GM19025 (cell line): Measurements from ENCODE around the gene RCBTB2.
A peak's percentile ranks its signal among the peaks of the same experiment; 100 is the strongest.
"Not testable (repeated sequence)": the region's sequence is repeated elsewhere in the genome, so short reads cannot be mapped to it uniquely, and the experiment has no call there.

Source experiments
- ATAC-seq: cut with Tn5 transposase; IDR thresholded peaks from one replicate; pipeline ENCODE4 v1.9.1; 2021; ENCODE audit warnings: mild to moderate bottlenecking, low read depth, moderate library complexity; ENCODE audit not compliant: unreplicated experiment

RCBTB2 gene

GRCh38 chr13:48532506-48533499, at the start of gene RCBTB2:
RCBTB2 (minus strand) TSS chr13:48533080; CDS start chr13:48521939, 11,141 bp downstream.
- peak; percentile 82 for ATAC-seq

- no peak for ATAC-seq
Measured at GRCh38 chr13:48582084-48582483, 49.2 kb upstream of the RCBTB2 start.

GRCh38 chr13:48580896-48581295, 48.0 kb upstream of the RCBTB2 start:
- no peak for ATAC-seq

GRCh38 chr13:48580185-48580803, 47.4 kb upstream of the RCBTB2 start:
- ATAC-seq: no peak

- ATAC-seq: not testable (repeated sequence)
Measured at GRCh38 chr13:48579919-48580180, 47.0 kb upstream of the RCBTB2 start.

DNA sequence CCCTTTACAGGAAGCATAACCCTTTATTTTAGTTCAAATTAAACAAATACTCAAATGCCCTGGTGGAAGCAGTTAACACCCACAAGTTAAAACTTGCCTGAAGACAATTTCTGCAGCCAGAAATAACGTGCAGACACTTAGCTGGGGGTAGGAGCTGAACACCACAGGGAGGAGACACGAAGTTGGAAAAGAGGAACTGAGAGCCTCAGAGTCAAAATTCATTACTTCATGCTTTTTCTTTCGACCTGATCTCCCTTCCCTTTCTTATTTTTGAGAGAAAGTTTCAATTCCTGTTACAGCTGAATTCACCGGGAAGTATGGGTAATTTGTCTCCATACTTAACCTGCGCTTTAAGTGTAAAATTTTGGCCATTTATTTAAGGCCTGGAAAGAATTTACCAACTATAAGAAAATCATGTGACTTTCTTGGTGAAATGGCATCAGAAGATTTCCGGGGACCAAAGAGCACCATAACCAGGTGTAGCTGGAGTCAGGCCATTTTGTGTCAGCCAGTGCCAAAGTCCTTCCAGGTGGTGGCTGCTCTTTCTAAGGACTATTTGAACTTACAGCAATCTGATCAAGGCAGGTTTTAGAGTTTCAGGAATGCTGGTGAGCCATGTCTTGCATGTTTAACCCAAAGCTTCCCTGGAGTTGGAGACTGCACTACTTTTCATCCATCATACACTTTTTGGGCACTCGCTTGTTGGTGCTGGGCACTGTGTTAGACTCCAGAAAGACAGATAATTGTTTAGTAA, 46.5 kb upstream of the RCBTB2 start:
- ATAC-seq: peak; percentile 71

DNA sequence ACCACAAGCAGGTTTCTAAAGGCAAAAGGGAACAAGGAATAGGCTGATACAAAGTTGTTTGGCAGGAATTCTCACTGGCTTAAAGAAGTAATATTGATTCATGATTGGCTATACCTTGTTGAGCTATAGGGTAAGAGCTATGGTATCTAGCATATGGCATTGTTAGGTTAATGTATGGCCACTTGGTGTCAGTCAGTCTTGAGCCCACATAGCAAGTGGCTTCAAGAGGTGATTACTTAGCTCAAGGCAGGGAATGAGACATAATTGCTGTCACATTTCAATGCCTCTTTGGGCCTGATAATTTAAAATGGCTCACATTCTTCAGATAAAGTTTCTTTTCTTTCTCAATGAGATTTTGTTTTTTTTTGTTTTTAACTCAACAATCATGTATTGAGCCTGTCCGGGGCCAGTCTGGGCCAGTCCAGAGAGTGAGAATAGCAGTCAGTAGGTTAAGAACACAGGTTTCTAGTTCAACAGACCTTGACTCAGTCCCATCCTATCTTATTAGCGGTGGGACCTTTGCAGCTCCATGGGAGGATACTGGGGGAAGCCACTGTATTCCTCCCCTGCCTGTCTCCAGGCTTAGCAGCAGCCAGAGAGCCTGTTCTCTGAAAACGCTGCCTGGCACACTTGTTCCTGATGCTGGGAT, 45.8 kb upstream of the RCBTB2 start:
- peak; percentile 51 for ATAC-seq

- ATAC-seq: no peak
Measured at GRCh38 chr13:48576448-48577010, 43.6 kb upstream of the RCBTB2 start.

DNA sequence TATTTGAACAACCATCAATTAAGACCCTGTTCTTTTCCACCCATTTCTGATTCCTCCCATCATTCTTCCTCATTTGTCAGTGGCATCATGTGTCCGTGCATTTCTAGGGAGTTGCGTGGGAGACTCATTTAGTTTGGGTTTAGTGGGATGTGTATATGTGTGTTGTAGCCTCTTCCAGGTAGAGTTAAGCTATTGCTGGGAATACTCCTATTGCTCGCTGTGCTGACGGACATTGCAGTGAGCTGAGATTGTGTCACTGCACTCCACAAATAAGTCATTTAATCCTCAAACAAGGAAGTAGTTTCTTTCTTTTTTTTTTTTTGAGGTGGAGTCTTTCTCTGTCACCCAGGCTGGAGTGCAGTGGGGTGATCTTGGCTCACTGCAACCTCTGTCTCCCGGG, 42.2 kb upstream of the RCBTB2 start:
- ATAC-seq: no peak

DNA sequence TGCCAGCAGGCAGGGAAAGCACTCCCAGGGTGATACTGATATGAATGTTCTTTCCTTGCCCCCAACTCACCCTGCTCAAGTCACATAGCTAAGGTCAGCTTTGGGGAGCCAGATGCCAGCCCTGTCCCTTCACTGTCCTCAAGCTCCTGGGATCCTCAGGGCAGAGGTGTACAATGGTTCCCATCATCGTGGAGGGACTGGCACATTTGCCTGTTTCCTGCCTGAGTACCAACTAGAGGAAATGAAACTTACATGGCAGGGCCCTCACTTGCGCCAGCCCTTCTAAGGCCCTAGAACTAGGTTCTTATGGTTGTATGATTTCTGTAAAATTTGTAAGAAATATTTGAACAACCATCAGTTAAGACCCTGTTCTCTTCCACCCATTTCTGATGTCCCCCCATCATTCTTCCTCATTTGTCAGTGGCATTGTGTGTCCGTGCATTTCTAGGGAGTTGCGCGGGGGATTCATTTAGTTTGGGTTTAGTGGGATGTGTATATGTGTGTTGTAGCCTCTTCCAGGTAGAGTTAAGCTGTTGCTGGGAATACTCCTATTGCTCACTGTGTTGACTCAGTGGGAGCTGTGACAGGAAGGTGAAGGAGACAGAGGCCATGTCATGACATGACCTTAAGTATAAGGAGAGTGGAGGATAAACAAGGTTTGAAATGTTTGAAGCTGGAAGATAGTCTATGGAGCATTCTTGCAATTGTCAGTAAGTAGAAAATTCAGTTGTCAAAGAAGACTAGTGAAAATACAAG, 41.3 kb upstream of the RCBTB2 start:
- no peak for ATAC-seq

DNA sequence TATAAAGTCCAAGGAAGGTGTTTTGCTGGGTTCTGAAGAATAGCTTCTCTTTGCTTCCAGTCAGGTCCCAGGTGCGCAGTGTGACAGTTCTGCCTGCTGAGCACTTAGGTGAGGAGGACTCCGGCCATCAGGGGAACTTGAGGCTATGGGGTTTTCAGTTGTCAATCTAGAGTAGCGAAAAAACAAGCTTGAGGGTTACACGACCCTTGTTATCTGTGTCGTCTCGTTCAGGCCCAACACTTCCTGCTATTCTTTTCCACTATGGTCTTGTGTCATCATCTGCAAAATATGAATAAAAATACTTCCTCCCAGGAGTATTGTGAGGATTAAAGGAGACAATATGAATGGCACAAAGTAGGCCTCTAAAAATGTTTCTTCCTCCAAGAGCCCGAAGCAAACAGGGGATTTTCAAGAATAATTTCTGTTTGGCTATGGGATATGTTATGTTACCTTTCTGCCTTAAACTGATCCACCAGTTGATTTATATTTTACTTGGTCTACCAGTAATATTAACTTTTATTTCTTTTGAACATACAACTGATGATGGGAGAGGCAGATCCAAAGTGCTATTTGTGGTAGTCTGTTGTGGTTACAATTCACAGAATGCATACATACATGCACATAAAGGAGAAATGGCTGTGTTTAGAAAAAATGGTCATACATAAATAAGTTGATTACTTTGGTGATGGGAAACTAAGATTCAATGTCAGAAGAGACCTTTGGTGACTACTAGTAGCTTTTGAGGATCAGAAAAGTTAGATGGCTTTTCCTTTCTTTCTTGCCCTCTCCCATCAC, 40.5 kb upstream of the RCBTB2 start:
- no peak for ATAC-seq

GRCh38 chr13:48571126-48571913, 38.4 kb upstream of the RCBTB2 start:
- ATAC-seq: no peak

- ATAC-seq: no peak
Measured at GRCh38 chr13:48570216-48570828, 37.4 kb upstream of the RCBTB2 start.

- no peak for ATAC-seq
Measured at GRCh38 chr13:48569104-48569666, 36.3 kb upstream of the RCBTB2 start.

GRCh38 chr13:48568370-48569103, 35.7 kb upstream of the RCBTB2 start:
- ATAC-seq: no peak

DNA sequence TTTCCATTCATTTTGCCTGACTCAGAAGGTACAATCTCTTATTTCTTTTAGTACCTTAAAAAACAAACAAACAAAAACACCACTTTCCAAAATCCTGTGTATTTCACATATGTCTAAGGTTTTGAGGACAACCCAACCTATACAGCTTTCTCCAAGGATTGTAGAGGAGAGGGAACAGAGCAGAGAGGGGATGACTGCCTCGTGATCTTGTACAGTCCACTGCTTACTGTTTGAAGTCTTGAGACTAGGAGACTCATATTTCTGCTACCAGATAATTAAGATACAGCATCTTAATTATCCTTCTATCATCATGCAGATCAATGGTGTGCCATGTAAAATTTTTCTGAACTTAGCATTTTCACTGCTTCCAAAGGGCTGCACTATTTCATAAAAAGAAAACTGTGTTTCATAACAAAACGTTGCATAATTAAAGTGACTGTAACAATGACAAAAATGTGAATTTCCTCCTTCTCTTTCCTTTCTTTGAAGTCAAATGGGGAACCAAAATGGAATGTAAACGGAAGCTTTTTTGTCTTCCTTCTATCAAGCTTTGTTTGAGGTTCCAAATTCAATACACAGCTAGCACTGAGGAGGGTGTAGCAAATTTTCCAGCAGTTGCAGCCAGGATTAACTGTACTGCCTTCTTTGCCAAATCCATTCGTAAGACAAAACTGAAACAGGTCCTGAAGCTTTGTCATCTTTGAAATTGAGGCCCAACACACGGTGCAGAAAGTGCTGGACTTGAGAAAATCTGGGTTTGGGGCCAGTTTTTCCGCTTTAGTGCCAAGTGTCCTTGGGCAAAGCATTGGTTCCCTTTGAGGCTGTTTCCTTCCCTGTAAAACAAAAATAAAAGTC, 34.9 kb upstream of the RCBTB2 start:
- no peak for ATAC-seq
